HG02840 (cell line): ENCODE data around the gene ZNF385D.

ENCODE experiments used
- ATAC-seq: cut with Tn5 transposase; IDR thresholded peaks from one replicate; pipeline ENCODE4 v1.9.1; 2021; ENCODE audit warnings: mild to moderate bottlenecking, moderate library complexity, moderate number of reproducible peaks; ENCODE audit not compliant: unreplicated experiment, low FRiP score

Gene ZNF385D

DNA sequence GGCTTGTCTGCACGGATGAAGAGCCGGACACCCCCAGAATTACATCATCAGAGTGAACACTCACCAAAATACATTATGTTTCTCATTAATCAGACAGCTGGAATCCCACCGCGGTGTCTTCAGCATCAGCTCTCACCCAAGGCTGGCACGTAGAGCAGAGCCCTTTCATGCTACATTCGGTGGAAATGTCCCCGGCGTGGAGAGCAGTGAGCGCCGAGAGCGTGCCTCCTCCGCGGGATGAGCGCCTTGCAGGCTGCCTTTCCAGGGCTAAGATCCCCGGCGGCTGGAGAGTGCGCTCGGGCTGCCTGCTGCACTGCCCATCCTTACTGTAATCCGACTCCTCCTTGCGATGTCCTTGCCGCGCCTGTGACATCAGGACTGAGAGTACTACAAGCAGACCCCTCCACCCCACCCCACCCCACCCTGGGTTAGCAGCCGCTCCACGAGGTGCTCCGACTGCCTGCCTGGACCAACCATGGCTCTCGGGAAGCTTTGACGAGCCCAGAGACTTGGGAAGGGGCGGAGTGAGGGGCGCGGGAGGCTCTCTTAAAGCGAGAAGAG lies at the start of gene ZNF385D:
Gene ZNF385D, minus strand, starts transcription at position 380 of the 561 bp plus-strand sequence. Its CDS starts 294 bp downstream, at position 86.
- no peak for ATAC-seq

DNA sequence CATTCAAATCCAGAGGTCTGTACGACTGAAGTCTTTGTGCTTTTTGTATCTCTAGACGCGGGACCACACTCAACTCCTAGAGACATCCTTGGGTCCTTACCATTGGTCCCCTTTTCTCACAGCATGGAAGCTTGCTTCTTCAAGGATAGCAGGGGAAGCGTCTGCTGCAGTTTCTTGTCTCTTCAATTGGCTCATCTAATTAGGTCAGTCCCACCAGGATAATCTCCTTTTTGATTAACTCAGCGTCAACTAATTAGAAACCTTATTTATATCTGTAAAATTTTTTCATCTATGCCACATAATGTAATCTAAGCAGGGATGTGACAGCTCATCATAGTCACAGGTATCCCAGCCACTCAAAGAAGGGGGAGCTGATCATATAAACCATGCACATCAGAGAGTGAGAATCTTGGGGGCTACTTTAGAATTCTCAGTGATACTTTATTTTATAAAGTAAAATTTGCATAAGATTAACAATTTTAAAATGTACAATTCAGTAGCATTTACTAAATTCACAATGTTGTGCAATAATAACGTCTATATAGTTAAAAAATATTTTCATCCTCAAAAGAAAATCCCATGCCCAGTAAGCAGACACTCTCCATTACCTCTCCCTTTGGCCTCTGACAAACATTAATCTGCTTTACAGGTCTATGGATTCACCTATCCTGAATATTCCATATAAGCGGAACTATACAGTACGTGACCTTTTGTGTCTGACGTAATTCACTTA lies 47.5 kb upstream of the ZNF385D start:
- no peak for ATAC-seq

DNA sequence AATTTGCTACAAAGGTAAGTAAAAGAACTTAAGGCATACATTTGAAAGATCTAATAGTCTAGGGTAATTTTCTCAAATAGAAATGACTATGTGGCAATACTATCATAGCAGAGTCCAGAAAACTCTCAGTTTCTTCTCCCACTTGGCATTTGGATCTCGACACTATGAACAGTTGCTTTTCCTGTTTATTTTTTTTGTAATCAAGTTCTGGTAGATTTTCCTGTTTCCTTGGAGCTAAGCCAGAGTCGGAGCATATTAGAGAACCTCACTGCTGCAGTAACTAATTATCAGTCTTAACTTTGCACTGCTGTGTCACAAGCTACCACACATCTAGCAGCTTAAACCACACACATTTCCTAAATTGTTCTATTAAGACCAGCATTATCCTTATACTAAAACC lies 44.9 kb upstream of the ZNF385D start:
- no peak for ATAC-seq

DNA sequence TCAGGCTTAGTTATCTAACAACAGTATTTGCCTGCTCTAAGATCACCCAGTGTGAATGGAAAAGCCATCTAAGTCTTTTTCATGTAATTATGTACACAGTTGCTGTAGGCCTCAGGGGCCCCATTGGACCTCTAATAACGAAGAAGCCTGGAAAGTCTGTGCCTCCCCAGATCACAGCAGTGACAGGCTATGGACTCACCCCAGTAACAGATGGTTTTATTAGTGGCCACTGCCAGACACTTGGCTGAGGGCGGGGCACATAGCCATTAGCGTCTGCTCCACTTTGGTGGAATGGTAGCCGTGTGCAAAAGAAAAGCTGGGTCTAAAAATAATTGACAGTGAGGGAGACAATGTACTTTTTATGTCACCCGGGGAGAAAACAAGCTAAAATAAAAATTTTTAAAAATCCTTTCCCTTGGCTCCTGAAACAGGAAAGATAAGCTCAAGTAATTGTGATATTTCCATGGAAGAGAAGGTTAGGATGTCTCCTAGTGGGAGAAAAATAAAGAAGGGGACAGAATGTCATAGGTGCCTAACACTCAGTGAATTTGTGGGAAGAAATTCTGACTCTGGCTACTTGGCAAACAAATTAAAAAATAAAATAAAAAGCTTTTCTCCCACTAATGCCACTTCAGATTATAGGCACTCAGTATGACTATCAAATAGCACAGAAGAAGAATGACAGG lies 44.3 kb upstream of the ZNF385D start:
- ATAC-seq, result no peak

GRCh38 chr3:21794291-21794690 lies 43.3 kb upstream of the ZNF385D start:
- no peak for ATAC-seq

DNA sequence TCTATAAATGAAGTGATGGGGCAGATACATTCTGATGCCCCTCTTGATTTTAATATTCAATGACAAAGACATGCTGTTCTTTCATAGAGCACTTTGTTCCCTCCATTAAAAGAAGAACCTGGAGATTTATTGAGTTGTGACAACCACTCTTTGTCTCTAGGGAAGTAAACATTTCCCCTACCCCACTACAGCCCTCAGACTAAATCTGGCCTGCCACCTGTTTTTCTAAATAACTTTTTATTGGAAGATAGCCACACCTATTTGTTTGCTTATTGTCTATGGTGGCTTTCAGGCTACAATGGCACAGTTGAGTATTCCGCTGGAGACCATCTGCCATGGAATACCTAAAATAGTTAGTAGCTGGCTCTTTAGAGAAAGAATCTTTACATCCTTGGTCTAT lies 41.2 kb upstream of the ZNF385D start:
- ATAC-seq, result no peak

DNA sequence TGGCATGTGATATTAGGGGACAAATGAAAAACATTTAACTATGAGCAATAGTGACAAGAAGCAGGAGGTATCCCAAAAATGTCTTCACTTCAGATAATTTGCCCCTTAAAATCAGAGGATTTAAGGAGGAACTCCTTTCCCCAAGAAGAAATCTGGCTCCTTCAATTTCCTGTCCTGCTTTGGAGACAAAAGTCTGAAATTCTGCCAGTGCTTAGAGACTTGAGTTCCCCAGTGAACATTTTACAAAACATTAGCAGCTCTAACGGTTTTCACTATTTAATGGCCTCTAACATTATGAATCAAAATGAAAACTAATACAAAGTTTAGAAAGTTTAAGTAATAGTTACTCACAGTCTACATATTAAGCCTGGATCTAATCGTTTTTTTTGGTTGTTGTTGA lies 40.3 kb upstream of the ZNF385D start:
- no peak for ATAC-seq

- ATAC-seq, result no peak
Measured at GRCh38 chr3:21790466-21790865, 39.5 kb upstream of the ZNF385D start.

- ATAC-seq, result no peak
Measured at GRCh38 chr3:21789730-21790129, 38.7 kb upstream of the ZNF385D start.

DNA sequence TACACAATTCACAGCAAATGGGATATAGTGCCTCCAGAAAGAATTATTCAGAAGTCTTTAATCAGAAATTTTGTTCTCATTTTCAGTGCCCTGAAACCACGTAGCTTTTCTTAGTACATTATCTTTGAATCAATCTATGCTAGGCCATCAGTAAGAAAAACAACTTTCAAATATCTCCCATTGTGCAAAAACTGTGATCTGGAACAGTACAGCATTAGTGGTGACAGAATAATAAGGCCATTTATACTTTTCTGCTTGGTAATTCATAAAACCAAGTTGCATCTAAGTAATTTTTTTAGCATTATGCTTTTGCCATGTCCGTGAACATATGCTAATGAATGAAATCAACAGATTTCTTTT lies 35.4 kb upstream of the ZNF385D start:
- ATAC-seq, result no peak

DNA sequence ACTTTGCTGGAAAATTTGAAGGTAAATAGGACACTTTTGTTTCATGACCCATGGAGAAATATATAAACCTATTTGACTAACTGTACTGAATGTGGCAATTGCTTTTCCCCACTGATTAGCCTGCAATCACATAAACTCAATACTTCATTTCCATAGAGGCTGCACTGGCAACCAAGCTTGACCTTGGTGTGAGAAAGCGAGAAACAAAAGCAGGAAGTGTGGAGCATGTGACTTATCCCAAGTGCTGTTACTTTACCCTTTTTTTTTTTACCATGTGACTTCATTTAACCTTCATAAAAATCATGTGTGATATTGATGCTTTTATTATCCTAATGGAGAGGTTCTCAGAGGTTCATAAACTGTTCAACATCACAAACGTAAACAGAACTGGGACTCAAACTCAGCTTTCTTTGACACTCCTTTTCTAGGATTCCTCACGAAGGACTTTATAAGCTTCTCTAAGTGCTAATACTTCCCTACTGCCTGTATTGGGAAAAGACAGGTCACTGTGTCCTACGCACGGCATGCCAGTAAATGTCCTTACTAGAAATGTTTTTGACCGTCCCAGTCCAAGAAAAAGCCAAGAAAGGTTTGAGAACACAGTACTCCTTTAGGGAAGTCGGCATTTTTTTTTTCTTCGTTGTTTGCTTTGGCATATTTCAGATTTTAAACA lies 34.9 kb upstream of the ZNF385D start:
- ATAC-seq, result no peak

GRCh38 chr3:21783839-21784238 lies 32.8 kb upstream of the ZNF385D start:
- no peak for ATAC-seq

GRCh38 chr3:21781355-21781754 lies 30.3 kb upstream of the ZNF385D start:
- ATAC-seq, result no peak

DNA sequence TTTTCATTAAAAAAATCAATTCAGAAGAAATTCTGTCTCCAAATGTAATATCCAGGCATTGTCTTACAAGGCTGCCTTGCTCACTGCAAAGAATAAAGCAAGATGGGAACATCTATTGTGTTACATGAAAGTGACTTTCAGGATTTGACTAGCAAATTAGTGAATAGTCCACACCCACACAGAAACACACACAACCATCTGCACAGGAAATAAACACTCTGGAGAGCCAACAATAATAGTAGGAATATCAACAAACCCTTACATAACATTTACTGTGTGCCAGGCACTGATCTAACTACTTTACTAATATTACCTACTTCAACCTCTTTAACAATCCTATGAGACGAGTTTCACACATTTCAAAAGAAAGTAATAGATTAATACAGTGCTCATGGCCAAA lies 28.9 kb upstream of the ZNF385D start:
- ATAC-seq, result no peak

DNA sequence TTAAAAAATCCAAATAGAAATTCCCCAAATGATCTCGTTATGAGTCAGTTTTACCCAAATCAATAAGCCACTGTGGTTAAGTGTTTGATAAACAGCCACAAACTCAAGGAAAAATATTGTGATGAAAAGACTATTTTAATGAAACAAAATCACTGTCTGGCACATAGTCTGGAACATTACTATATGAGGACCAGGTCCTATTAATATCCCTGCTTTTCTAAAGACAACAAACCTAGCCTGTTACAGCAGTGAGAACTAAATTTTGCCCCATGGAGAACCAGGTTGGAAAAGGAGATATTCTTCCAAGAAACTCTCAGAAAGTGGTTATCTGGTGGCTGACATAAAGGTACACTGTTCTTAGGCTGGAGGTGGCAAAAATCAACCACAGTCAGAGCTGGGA lies 27.7 kb upstream of the ZNF385D start:
- ATAC-seq, result no peak

DNA sequence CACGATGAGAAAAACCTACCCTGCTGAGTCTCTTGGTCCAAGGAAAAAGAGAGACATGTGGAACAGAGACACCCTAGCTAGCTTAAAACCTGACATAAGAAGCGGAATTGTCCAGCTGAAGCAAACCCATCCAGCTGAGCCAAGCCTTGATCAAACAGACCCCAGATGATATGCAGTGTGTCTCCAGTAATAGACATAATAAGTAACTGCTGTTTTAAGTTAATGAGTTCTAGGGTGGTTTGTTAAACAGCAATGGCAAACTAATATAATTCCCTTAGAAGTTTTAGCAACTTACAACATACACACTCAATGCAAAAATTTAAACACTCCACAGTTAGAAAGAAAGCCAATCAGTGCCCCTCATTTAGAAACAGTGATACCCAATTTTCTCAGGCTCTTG lies 26.8 kb upstream of the ZNF385D start:
- ATAC-seq, result no peak

GRCh38 chr3:21766002-21766401 lies 15.0 kb upstream of the ZNF385D start:
- ATAC-seq, result no peak

GRCh38 chr3:21755896-21756295 lies 4.9 kb upstream of the ZNF385D start:
- ATAC-seq, result no peak

DNA sequence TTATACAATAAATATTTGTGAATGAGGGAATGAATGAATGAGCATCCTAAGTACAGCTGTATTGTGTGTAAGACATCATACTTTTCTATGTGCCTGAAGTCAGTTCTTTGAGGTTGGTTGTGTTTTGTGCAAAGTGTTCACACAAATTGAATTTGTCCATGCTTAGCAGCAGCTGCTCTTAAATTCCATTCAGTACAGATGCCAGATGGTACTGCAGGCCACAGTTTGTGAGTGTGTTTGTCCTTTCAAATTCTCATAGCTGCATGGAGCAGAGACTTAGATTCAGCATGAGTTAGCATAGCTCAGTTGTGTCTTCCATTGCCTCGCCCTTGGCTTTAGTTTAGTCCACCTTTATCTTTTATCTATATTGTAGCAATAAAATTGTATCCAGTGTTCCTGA lies 3.8 kb upstream of the ZNF385D start:
- ATAC-seq, result no peak

- no peak for ATAC-seq
Measured at GRCh38 chr3:21752749-21753347, 1.8 kb upstream of the ZNF385D start.

- no peak for ATAC-seq
Measured at GRCh38 chr3:21751886-21752285, 876 bp upstream of the ZNF385D start.
